Hepatocyte (in vitro differentiated cells): ENCODE data around the gene MEG3.

ENCODE experiments used
- CTCF ChIP-seq: fragments of 200-600 bp; sonication (generic); IDR thresholded peaks from 2 replicates; pipeline ENCODE4 v1.5.1; 2016; ENCODE audit warnings: antibody characterized with exemption, mild to moderate bottlenecking; ENCODE audit not compliant: poor library complexity
- EZH2 ChIP-seq: fragments of 200-600 bp; sonication (generic); IDR thresholded peaks from 2 replicates; pipeline ENCODE4 v1.6.1; 2016; ENCODE audit warnings: antibody characterized with exemption, mild to moderate bottlenecking, borderline replicate concordance
- EZH2phosphoT487 ChIP-seq: fragments of 200-600 bp; sonication (generic); IDR thresholded peaks from one replicate; pipeline ENCODE4 v1.6.1; 2018; ENCODE audit warnings: antibody characterized with exemption, mild to moderate bottlenecking, low read depth, moderate library complexity; ENCODE audit not compliant: unreplicated experiment, severe bottlenecking

DNA sequence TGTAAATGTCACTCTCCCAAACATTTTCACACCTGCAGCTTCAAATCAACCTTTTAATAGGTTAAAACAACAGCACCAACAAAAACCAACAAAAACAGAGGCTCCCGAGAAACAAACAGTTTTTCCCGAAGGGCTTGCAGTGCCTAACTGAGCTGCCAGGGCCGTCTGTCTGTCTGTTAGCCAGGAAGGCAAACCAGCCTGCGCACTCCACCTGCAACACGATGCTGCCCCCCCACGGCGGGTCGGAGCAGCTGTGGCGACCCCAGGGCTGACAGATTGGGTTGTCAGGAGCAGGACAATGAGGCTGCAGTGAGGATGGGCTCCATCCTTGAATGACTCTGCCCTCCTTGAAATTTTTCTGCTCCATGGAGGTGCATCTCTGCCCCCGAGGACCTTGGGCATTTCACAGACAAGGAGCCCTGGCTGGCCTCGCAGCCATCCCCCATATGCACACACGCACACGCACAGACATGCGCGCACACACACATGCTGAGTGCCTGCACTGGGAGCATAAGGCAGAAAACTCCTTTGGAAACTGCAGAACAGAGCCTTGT is 75.0 kb downstream of the MEG3 start:
- TF ChIP-seq CTCF (peak; percentile 69), EZH2 (no peak), EZH2phosphoT487 (no peak)
